ENCODE measurements around the gene MPDU1.

The MPDU1 gene

DNA sequence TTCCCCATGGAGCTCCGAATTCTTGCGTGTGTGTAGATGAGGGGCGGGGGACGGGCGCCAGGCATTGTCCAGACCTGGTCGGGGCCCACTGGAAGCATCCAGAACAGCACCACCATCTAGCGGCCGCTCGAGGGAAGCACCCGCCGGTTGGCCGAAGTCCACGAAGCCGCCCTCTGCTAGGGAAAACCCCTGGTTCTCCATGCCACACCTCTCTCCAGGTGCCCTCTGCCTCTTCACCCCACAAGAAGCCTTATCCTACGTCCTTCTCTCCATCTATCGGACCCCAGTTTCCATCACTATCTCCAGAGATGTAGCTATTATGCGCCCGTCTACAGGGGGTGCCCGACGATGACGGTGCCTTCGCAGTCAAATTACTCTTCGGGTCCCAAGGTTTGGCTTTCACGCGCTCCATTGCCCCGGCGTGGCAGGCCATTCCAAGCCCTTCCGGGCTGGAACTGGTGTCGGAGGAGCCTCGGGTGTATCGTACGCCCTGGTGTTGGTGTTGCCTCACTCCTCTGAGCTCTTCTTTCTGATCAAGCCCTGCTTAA, 22.6 kb upstream of the MPDU1 start:
- peak; percentile 87 for DNase-seq

GRCh38 chr17:7561589-7562207, 22.0 kb upstream of the MPDU1 start, which contains the start of gene SENP3:
TSS of gene SENP3 (plus strand) at chr17:7561919. CDS start at chr17:7563077, 1,158 bp downstream.
- DNase-seq = peak; percentile 70

DNA sequence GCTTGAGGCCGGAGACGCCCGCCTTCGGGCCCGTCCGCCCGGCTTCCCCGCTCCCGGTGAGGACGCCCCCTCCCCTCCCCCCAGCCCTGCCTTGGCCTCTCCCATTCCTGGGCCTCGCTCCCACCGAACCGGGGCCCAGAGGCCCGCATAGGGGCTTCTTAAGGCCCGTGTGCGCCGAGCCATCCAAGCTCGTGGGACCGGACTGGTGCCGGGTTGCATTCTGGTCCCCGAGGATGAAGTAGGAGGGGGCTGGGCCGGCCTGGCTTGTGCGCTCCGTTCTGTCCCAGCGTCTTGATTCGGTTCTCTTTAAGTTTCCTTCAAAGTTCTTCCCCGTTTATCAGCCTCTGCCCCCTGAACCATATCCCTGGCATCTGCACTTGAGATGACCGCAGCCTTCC, 21.4 kb upstream of the MPDU1 start:
- DNase-seq = no peak

DNA sequence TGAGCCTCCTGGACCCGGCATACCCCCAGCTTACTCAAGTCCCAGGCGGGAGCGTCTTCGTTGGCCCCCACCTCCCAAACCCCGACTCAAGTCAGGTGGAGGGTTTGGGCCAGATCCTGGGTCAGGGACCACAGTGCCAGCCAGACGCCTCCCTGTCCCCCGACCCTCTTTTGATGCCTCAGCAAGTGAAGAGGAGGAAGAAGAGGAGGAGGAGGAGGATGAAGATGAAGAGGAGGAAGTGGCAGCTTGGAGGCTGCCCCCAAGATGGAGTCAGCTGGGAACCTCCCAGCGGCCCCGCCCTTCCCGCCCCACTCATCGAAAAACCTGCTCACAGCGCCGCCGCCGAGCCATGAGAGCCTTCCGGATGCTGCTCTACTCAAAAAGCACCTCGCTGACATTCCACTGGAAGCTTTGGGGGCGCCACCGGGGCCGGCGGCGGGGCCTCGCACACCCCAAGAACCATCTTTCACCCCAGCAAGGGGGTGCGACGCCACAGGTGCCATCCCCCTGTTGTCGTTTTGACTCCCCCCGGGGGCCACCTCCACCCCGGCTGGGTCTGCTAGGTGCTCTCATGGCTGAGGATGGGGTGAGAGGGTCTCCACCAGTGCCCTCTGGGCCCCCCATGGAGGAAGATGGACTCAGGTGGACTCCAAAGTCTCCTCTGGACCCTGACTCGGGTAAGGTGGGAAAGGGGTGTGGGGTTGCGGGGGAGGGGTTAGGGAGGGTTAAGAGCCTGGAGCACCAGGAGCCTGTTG, 20.4 kb upstream of the MPDU1 start:
- no peak for DNase-seq

GRCh38 chr17:7569571-7569970, 14.1 kb upstream of the MPDU1 start:
- DNase-seq = no peak

DNA sequence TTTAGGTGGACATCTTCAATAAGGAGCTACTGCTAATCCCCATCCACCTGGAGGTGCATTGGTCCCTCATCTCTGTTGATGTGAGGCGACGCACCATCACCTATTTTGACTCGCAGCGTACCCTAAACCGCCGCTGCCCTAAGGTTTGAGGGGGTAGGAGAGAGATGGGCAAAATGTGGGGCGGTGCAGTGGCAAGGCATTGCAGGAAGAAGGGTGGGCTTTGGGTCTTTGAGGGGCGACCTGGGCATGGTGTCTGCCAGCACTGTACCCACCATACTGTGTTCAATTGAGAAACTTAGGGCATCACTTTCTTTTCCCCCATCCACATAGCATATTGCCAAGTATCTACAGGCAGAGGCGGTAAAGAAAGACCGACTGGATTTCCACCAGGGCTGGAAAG, 13.3 kb upstream of the MPDU1 start:
- no peak for DNase-seq

GRCh38 chr17:7572338-7572587, 11.4 kb upstream of the MPDU1 start:
- no peak for DNase-seq

GRCh38 chr17:7572588-7573323, 10.9 kb upstream of the MPDU1 start:
- DNase-seq = peak; percentile 98

GRCh38 chr17:7573324-7574080, 10.2 kb upstream of the MPDU1 start:
- peak; percentile 64 for DNase-seq

GRCh38 chr17:7574176-7574953, 9.3 kb upstream of the MPDU1 start:
- no peak for DNase-seq

DNA sequence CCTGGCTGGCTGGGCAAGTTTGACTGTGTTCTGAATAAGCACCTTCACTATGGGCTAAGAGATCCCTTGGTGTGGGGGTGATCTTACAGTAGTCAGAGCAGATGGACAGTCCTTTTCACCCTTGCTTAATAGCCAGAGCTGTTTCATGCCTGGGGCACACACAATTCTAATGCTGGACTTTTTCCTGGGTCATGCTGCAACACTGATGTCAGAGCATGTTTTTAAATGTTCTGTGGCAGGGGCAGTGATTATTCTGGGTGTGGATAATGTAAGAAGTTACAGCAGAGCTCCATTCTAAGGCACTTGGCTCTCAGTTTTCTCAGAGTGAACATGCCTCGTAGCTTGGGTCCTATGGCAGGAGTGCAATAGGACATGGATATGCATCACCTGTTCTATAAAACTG, 8.2 kb upstream of the MPDU1 start:
- no peak for DNase-seq

GRCh38 chr17:7575959-7576358, 7.7 kb upstream of the MPDU1 start:
- no peak for DNase-seq

DNA sequence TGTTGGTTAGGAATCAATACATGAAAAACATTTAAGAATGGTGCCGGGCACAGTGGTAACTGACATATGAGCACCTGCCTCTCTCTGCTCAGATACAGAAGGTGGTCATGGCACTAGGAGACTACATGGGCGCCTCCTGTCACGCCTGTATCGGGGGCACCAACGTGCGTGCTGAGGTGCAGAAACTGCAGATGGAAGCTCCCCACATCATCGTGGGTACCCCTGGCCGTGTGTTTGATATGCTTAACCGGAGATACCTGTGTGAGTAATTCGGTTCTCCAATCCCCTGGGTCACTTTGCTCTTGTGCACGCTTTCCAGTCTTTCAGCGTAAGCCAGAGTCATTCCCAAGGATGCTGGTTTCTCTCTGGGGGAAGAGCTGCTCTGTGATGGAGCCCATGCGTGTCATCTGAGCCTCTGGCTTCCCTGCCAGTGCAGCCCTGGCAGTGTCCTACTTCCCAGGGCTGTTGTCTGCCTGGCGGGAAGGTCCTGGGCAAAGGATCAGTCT, 7.2 kb upstream of the MPDU1 start:
- no peak for DNase-seq

DNA sequence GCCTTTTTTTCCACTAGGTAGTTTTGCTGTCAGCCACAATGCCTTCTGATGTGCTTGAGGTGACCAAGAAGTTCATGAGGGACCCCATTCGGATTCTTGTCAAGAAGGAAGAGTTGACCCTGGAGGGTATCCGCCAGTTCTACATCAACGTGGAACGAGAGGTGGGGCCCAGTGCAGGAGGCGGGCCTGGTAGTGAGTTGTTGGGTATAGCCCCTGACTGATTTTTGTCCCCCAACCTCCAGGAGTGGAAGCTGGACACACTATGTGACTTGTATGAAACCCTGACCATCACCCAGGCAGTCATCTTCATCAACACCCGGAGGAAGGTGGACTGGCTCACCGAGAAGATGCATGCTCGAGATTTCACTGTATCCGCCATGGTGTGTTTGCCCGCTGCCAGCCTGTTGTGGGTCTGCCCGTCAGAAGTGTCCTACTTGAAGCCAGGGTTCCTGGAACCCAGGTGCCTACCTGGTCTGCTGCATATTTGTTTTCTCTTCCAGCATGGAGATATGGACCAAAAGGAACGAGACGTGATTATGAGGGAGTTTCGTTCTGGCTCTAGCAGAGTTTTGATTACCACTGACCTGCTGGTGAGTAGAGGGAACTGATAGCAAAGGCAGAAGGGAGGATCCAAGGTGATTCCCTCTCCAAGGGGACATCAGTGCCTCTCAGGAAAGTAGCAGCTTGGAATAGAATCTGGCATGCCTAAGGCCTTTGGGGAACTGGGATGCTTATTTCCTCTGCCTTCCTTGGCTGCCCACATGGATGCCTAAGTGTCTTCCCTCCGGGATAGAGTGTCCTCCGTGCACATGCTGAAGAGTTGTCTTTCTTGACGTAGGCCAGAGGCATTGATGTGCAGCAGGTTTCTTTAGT, 6.1 kb upstream of the MPDU1 start:
- no peak for DNase-seq

GRCh38 chr17:7579001-7579833, 4.4 kb upstream of the MPDU1 start, which contains the start of gene CD68:
TSS of gene CD68 (plus strand) at chr17:7579638. CDS start at chr17:7579678, 40 bp downstream.
- DNase-seq = no peak

GRCh38 chr17:7579834-7580603, 3.6 kb upstream of the MPDU1 start:
- DNase-seq = no peak

GRCh38 chr17:7580604-7581575, 2.8 kb upstream of the MPDU1 start:
- DNase-seq = no peak
